NCI-H2029 (cell line): ENCODE data around the gene NRF1.
"Not testable (repeated sequence)": the region's sequence is repeated elsewhere in the genome, so short reads cannot be mapped to it uniquely, and the experiment has no call there.

Experiments
- DNase-seq: peaks from one replicate; lab custom pipeline; 2025; lab: John Stamatoyannopoulos, UW

NRF1 gene

DNA sequence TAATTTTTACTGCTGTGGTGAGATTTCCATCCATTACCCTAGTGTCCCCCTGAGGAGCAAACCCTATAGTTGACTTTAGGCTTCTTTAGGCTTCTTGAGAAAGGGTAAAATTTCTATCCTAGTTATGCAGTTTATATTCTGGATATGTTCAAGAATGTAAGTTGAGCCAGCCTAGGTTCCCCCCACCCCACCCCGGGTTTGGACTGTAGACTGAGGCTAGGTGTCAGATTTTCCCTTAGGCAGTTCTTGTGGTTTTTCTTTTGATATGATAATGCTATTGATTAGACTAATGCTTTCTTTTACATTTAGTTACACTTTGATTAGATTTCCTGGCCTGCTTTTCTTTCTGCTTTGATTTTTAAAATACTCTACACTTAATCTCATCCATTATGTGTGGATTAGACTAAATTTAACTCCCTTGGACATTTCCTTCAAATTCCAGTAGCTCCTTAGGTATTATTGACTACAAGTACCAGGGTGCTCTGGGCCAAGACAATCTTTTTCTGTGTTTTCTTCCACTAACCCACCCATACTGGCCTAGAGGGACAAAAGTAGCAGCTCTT is 37.7 kb downstream of the NRF1 start:
- no peak for DNase-seq

DNA sequence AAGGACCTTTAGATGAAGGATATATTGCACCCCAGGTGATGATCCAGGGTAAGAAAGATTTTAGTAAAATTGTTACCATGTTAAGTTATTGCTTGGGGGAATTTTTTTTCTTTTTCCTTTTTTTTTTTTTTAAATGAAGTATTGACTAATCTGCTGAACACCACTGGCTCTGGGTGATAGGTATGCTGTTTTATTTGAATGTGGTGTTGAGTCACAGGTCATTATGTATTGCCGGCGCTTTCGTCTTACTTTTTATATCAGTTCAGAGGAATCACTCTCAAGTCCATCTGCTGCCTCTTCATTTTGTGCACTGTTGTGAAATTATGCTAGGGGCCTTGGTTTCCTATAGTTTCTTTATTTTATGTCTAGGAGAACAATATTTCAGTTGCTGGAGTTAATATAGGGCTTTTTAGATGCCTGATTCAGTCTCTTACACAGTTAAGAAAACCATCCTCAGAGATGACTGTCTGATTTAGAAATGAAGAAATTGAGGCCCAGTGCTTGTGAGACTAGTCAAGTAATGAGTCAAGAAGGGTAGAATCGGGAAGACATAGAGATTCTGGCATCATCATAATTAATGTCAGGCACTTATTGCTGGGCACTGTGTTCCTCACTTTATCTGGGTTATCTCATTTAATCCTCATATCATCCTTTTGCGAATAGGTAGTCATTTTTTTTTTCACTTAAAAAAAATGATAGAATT is 38.7 kb downstream of the NRF1 start:
- no peak for DNase-seq

DNA sequence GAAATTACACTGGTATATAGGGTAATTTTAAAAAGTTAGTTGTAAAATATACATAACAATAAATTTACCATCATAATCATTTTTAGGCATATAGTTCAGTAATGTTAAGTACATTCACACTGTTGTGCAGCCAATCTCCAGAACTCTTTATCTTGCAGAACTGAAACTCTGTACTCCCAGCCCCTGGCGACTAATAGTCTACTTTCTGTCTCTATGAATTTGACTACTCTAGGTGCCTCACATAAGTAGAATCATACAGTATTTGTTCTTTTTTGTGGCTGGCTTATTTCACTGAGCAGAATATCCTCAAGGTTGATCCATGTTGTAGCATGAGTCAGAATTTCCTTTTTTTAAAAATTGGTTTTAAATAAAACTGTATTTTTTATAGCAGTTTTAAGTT is 41.4 kb downstream of the NRF1 start:
- no peak for DNase-seq

DNA sequence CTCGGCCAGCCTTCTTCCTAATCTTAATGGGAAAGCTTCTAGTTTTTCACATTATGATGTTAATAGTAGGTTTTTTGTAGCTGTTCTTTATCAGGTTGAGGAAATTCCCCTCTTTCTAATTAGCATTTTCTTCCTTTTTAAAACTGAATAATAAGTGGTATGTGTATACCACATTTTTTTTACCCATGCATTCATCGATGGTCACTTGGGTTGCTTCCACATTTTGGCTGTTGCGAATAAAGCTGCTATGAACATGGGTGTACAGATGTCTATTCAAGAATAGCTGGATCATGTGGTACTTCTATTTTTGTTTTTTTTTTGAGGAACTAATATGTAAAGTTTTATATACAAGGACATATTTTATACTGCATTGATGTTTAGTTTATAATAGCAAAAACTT is 44.3 kb downstream of the NRF1 start:
- no peak for DNase-seq

DNA sequence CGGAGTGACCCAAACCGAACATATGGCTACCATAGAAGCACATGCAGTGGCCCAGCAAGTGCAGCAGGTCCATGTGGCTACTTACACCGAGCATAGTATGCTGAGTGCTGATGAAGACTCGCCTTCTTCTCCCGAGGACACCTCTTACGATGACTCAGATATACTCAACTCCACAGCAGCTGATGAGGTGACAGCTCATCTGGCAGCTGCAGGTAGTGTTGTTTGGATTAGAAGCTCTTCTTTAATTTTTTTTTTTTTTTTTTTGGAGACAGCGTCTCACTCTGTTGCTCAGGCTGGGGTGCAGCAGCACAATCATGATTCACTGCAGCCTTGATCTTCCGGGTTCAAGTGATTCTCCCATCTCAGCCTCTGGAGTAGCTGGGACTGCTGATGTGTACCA is 45.8 kb downstream of the NRF1 start:
- no peak for DNase-seq

DNA sequence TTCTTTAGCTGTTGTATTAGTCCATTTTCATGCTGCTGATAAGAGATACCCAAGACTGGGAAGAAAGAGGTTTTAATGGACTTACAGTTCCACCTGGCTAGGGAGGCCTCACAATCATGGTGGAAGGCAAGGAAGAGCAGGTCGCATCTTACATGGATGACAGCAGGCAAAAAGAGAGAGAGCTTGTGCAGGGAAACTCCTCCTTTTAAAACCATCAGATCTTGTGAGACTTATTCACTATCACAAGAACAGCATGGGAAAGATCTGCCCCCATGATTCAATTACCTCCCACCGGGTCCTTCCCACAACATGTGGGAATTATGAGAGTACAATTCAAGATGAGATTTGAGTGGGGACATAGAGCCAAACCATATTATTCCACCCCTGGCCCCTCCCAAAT is 48.4 kb downstream of the NRF1 start:
- not testable (repeated sequence) for DNase-seq

DNA sequence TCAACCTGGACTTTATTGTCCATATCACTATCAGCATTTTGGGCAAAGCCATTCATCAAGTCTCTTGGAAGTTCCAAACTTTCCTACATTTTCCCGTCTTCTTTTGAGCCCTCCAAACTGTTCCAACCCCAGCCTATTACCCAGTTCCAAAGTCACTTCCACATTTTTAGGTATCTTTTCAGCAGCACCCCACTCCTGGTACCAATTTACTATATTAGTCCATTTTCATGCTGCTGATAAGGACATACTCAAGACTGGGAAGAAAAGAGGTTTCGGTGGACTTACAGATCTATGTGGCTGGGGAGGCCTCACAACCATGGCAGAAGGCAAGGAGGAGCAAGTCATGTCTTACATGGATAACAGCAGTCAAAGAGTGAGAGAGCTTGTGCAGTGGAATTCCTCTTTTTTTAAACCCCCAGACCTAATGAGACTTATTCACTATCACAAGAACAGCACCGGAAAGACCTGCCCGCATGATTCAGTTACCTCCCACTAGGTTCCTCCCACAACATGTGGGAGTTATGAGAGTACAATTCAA is 50.2 kb downstream of the NRF1 start:
- DNase-seq = no peak

DNA sequence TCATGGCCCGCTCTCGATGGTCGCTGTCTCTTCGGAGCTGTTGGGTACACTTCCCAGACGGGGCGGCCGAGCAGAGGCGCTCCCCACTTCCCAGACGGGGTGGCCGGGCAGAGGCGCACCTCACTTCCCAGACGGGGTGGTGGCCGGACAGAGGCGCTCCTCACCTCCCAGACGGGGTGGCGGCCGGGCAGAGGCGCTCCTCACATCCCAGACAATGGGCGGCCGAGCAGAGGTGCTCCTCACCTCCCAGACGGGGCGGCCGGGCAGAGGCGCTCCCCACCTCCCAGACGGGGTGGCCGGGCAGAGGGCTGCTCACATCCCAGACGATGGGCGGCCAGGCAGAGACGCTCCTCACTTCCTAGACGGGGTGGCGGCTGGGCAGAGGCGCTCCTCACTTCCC is 51.7 kb downstream of the NRF1 start:
- DNase-seq = not testable (repeated sequence)

DNA sequence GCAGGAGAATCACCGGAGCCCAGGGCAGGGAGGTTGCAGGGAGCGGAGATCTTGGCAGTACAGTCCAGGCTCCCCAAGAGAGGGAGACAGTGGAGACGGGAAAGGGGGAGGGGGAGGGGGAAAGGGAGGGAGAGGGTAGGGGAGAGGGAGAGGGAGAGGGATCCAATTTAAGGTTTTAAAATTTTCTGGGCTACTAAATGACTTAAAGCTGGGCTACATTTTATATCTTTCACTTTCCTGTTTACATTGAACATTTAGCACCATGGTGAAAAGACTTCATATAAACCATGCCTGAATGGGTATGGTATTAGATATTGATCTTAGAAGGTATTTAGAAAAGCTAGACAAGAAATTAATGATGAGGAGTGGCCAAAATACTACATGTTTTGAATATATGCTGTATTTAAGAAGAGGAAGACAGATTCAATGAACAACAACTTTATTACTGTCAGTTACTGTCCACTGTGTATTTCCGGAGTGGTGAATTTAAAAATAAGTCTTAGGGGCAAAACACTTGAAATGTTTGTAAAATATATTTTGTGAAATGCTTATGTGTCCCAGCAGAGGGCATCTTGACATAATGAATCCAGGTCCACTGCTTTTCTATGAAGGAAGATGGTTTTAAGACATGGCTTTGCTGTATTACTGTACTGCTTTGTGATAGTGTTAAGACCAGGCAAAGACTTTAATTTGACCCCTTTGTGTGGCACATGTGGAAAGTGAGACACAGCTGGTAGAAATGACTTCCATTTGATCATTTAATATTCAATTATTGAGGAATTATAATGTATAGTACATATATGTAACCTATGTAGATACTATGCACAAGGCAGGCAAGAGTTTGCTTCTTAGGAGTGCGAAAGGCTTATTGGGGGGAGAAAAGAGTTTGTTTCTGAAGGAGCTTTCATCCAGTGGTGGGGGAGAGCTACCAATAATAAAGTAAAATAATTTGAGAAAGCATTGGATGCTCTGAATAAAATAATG is 52.8 kb downstream of the NRF1 start:
- peak; percentile 50 for DNase-seq

DNA sequence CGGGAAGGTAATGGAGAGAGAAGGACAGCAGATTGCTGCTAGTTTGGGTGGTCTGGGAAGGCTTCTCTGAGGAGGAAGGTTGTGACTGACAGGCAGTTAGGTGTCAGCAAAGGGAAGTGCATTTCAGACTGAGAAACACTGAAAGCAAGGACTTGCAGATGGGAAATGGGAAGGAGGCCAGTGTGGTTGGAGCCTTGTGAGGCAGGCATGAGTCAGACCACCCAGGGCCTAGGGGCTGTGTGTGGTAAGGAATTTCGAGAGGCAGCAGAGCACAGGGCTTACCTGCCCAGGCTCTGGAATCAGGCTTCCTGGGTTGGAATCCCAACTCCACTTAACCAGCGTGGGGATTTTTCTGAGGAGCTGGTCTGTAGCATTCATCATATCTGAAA is 53.5 kb downstream of the NRF1 start:
- no peak for DNase-seq

DNA sequence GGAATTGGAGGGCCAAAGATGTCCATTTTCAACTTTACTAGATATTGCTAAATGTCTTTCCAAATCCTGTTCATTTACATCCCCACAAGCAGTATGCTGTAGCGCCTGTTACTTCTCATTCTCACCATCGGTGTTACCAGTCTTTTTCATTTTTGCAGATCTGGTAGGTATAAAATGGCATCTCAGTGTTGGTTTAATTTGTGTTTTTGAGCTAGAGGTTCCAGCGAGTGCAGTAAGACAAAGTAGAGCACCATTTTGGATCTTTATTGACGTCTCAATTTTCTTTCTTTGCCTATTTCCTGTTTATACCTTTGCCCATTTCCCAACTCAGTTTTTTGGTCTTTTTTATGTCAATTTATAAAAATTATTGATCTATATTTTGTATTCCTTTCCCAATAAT is 55.6 kb downstream of the NRF1 start:
- no peak for DNase-seq

DNA sequence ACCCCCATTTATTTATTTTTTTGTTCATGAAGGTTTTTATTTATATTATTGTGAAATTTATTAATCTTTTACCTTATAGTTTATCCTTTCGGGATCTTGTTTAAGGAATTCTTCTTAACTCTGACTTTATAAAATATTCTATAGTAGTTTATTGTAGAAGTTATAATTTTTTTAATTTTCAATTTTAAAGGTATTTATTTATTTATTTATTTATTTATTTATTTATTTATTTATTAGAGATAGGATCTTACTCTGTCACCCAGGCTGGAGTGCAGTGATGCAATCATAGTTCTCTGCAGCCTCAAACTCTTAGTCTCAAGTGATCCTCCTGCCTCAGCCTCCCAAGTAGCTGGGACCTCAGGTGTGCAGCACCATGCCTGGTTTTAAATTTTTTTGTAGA is 56.0 kb downstream of the NRF1 start:
- no peak for DNase-seq

DNA sequence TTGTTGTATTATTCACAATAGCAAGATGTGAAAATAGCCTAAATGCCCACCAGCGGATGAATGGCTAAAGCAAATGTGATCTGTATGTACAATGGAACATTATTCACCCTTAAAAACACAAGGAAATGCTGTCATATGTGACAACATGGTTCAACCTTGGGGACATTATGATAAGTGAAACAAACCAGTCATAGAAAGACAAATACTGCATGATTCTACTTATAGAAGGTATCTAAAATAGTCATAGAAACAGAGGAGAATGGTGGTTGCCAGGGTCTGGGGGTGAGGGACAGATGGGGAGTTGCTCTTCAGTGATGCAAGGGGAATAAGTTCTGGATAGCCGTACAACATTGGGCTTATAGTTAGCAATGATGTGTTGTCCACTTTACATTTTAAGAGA is 58.4 kb downstream of the NRF1 start:
- DNase-seq = no peak

DNA sequence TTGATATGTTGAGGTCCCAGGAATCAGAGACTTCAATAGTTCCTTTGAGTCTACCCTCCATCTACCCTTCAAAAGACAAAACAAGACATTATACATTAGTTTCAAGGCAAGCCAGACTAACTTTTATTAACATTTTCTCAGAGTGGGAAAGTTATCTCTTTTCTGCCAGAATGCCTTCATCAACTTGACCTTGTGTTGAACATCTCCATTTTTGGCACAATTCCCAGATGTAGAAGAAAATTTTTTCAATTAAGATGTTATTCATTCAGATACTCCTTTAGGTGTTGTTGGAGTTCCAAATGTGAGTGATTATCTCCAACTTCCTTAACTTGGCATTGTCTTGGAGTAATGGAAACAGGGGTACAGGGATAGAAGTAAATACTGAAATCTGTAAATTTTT is 59.1 kb downstream of the NRF1 start:
- no peak for DNase-seq

DNA sequence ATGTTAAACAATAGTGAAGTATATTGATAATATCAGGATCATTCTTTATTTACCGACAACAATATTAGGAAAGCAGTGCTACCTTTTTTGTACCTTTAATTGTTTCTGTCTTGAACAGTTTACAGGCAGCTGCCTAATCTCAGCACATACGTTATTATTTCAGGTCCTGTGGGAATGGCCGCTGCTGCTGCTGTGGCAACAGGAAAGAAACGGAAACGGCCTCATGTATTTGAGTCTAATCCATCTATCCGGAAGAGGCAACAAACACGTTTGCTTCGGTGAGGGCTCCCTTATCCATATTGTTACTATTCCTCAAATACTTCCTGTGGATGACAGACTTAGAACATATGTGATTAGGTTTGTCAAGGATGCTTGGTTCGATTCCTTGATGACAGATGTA is 59.7 kb downstream of the NRF1 start:
- DNase-seq = no peak

DNA sequence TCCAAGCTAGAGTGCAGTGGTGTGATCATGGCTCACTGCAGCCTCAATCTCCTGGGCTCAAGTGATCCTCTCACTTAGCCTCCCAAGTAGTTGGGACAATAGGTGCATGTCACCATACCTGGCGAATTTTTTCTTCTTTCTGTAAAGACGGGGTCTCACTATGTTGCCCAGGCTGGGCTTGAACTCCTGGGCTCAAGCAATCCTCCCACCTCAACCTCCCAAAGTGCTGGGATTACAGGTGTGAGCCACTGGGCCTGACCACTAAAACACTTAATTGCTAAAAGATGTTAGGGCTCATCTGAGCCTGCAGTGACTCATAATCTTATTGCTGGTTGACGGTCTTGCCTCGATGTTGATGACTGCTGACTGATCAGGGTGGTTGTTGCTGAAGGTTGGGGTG is 63.0 kb downstream of the NRF1 start:
- DNase-seq = not testable (repeated sequence)

DNA sequence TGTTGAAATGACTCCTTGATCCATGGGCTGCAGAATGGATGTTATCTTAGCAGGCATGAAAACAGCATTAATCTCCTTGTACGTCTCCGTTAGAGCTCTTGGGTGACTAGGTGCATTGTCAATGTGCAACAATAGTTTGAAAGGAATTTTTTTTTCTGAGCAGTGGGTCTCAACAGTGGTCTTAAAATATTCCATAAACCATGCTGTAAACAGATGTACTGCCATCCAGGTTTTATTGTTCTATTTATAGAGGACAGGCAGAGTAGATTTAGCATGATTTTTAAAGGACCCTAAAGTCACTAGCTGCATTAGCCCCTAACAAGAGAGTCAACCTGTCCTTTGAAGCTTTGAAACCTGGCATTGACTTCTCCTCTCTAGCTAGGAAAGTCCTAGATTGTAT is 64.0 kb downstream of the NRF1 start:
- DNase-seq = no peak

DNA sequence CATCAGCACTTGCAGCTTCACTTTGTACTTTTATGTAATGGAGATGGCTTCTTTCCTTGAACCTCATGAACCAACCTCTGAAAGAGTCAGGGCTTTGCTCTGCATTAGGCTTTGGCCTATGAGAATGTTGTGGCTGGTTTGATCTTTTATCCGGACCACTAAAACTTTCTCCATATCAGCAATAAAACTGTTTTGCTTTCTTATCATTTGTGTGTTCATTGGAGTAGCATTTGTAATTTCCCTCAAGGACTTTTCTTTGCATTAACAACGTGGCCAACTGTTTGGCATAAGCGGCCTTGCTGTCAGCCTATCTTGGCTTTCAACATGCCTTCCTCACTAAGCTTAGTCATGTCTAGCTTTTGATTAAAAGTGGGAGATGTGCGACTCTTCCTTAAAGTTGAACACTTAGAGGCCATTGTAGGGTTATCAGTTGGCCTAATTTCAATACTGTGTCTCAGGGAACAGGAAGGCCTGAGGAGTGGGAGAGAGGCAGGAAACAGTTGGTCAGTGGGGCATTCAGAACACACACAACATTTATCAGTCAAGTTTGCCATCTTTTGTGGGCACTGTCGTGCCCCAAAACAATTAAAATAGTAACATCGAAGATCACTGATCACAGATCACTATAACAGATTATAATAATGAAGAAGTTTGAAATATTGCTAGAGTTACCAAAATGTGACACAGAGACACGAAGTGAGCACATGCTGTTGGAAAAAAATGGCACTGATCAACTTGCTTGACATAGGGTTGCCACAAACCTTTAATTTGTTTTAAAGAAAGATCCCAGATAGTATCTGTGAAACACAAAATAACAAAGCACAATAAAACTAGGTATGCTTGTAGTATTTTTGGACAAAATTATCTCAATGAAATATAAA is 64.7 kb downstream of the NRF1 start:
- no peak for DNase-seq

DNA sequence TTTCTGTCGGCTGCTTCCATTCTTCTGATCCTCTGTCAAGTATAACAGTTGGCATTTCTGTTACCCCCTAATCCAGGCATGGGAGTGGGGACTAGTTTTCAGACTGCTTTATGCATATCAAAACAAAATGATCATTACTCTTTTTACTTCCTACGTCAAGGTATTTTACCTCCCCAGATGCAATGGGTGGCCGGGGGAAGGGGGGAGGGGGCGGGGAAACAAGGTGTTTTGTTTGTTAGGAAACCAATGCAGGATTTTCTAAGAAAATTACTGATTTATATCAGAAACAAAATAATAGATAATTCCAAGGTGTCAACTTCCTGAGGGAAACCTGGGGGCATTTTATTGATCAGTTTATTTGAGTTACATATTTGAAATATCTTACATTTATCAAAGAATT is 66.3 kb downstream of the NRF1 start:
- DNase-seq = no peak

DNA sequence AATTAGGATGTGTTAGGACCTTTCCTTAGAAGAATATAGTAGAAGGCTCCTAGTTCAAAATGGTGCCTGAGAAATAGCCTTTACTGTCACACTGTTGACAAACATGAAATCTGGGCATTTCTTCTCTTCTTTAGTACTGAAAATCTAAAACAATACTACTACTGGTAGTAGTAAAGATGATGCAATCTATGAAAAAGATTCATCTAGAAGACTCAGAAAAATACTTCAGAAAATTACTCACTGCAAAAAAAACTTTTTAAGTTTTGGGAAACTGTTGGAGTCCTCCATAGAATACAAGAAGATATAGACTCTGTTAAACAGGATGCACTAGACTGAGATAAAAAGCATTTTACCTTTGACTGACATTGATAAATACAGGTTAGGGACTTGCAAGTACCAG is 67.1 kb downstream of the NRF1 start:
- DNase-seq = no peak

DNA sequence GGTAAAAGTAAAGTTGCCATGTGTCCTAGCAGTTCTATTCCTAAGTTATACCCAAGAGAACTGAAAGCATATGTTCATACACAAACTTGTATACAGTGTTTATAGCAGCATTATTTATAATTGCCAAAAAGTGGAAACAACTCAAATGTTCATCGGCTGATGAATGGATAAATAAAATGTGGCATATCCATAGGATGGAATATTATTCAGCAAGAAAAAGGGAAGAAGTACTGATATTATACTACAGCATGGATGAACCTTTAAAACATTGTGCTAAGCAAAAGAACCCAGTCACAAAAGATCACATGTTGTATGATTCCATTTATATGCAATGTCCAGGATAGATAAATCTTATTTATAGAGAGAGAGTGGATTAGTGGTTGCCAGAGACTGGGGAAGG is 68.9 kb downstream of the NRF1 start:
- DNase-seq = no peak

DNA sequence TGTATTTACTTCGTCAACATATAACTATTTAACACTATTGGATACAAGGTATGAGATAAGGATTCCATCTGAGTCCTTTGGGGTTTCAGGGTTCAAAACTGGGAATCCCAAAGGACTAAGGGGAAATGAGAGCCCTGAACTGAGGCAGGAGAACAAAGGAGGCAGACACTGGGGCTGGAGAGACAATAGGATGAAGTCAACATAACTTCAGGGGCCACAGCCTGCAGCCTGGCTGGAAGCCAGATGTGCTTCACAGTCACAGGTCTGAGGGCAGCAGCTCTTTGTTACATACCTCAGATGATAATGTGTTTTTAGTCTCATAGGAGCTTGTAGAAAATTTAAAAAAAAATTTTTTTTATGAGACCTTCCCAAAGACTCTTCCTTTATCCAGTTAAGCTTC is 73.3 kb downstream of the NRF1 start:
- DNase-seq = peak; percentile 89
